Esophagus muscularis mucosa (tissue), 4 donors: ENCODE results near the gene BHLHA9. TPM values are rescaled to one million over a fixed set of nuclear protein-coding genes. Genes with fewer than 3 reads are reported as not detected.

Experiments used
- DNase-seq: peaks from one replicate; pipeline ENCODE4 v3.0.0-alpha.2; 2017; ENCODE audit errors: extremely low spot score
- H3K27ac ChIP-seq, 4 donors: fragments of 200-600 bp; sonication (generic); replicated peaks in 1 of 4; 1 replicate in 3 of 4; 2 replicates in 1 of 4; pipeline ENCODE4 v1.5.1; 2016 to 2019; ENCODE audit warnings: mild to moderate bottlenecking in 1 of 4
- H3K27me3 ChIP-seq, 4 donors: fragments of 200-600 bp; sonication (generic); one replicate each; pipeline versions ENCODE4 v1.5.1 to v1.6.0; 2016 to 2019
- H3K36me3 ChIP-seq, 4 donors: fragments of 200-600 bp; sonication (generic); one replicate each; pipeline ENCODE4 v1.5.1; 2016 to 2019
- H3K4me1 ChIP-seq, 4 donors: fragments of 200-600 bp; sonication (generic); one replicate each; pipeline ENCODE4 v1.5.1; 2016 to 2019
- H3K4me3 ChIP-seq, 4 donors: fragments of 200-600 bp; sonication (generic); 1 replicate in 2 of 4; 2 replicates in 2 of 4; pipeline ENCODE4 v1.5.1; 2016 to 2019; ENCODE audit warnings: mild to moderate bottlenecking in 4 of 4, moderate library complexity in 1 of 4
- H3K9me3 ChIP-seq, 4 donors: fragments of 200-600 bp; sonication (generic); 1 replicate in 3 of 4; 2 replicates in 1 of 4; pipeline ENCODE4 v1.5.1; 2016 to 2019
- CTCF ChIP-seq, 3 experiments: fragments of 200-600 bp in 2 of 3; fragments of 450-650 bp in 1 of 3; sonication (generic) in 2 of 3; IDR thresholded peaks; one replicate each; pipeline ENCODE4 v1.5.1; 2017 to 2019; ENCODE audit warnings: antibody characterized with exemption in 3 of 3, mild to moderate bottlenecking in 2 of 3, moderate library complexity in 1 of 3
- EP300 ChIP-seq: sonication (generic); formaldehyde crosslinking; IDR thresholded peaks from one replicate; pipeline ENCODE4 v1.6.1; 2017; ENCODE audit warnings: antibody characterized with exemption
- POLR2A ChIP-seq: fragments of 450-650 bp; IDR thresholded peaks from one replicate; pipeline ENCODE4 v1.6.1; 2017; ENCODE audit warnings: antibody characterized with exemption, moderate library complexity, mild to moderate bottlenecking, low read depth
- POLR2AphosphoS5 ChIP-seq, 2 donors: sonication (generic); formaldehyde crosslinking; IDR thresholded peaks; one replicate each; pipeline ENCODE4 v1.6.1; 2017; ENCODE audit warnings: antibody characterized with exemption in 2 of 2
- WGBS: methylation state at CpG from one replicate; pipeline ENCODE4 v1.1.5; 2018; 5-methylcytosine and 5-hydroxymethylcytosine counted together
- intact Hi-C: fragments of 100-400 bp; cut with DNase I; formaldehyde crosslinking; loops from one replicate; pipeline ENCODE4 v1.15.1; 2023
- total RNA-seq, 4 donors: library from RNA; depleted of rRNA; stranded (reverse); fragments of >200 nt; gene quantifications; one replicate each; pipeline versions ENCODE4 v1.1.0 to v1.2.1, GENCODE V29; 2016

The BHLHA9 gene
- total RNA-seq = not detected

DNA sequence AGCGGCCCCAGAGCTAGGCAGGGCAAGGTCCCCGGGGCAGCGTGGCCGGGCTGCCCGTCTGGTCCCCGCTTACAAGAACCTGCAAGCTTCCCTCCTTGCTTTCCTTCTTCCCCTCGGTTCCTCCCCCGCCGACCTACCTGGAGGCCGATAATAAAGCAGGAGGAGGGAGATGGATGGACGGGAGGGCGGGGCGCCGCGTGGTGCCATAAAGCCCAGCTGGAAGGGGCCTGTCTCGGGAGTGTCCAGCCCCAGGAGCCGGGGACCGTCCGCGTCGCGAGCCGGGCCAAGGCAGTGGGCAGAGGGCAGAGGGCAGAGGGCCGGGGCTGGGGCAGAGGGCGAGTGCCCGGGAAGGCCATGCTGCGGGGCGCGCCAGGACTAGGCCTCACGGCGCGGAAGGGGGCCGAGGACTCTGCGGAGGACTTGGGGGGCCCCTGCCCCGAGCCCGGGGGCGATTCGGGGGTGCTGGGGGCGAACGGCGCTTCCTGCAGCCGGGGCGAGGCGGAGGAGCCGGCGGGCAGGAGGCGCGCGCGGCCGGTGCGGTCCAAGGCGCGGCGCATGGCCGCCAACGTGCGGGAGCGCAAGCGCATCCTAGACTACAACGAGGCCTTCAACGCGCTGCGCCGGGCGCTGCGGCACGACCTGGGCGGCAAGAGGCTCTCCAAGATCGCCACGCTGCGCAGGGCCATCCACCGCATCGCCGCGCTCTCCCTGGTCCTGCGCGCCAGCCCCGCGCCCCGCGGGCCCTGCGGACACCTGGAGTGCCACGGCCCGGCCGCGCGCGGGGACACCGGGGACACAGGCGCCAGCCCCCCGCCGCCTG is at the start of gene BHLHA9:
Gene BHLHA9 (plus strand): TSS at position 235 of the 820 bp plus-strand sequence. CDS start 120 bp downstream, at position 355.
- no peak for TF ChIP-seq POLR2A
- no peak for TF ChIP-seq POLR2AphosphoS5 (IDR thresholded peaks at IDR 0.05)
- TF ChIP-seq EP300 = no peak
- TF ChIP-seq CTCF (IDR thresholded peaks at IDR 0.05) = no peak
- no peak for DNase-seq
- intact Hi-C loops = no loop called here
- Histone ChIP-seq H3K9me3 (no peaks in the 10 kb centered on the region), H3K27ac (no peak within 1 kb of the TSS), H3K4me3 (peak within 1 kb of the TSS in 2 of 4 donors; percentile 14 to 31), H3K27me3 (peaks cover 0 to 34% (median 12%) of the 10 kb centered on the region in 4 donors), H3K36me3 (no peaks in the 10 kb centered on the region), H3K4me1 (peaks cover 4 to 37% (median 29%) of the 10 kb centered on the region in 4 donors)
- 15% methylated on average over 28 of the region's 93 CpGs for WGBS

DNA sequence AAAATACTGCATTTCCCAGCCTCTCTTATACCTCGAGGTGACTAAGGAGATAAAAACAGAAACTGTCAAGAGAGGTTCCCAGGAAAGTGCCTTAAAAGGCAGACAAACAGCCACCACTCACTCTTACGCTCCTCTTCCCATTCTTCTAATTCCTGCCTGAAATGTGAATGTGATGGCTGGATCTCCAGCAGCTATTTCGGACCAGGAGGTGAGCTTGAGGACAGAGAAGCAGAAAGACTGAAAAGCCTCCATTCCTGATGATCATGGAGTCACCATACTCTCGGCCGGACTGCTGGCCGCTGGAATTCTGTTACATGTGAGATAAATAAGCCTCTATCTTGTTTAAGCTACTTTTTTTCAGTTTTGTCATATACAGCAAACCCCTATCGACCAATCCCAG is 49.0 kb upstream of the BHLHA9 start:
- intact Hi-C loops = no loop called here

GRCh38 chr17:1222321-1222720 is 47.9 kb upstream of the BHLHA9 start:
- H3K27ac ChIP-seq = no peak overlapping the region
- 94% methylated on average over 8 of the region's 8 CpGs for WGBS
- H3K27me3 ChIP-seq = peaks cover 0 to 14% (median 0%) of the 10 kb centered on the region in 4 donors
- TF ChIP-seq EP300 (no peak), POLR2A (no peak), POLR2AphosphoS5 (IDR thresholded peaks at IDR 0.05) (no peak), CTCF (IDR thresholded peaks at IDR 0.05) (no peak)
- no peak overlapping the region for H3K4me3 ChIP-seq
- intact Hi-C loops = no loop called here
- H3K36me3 ChIP-seq = no peaks in the 10 kb centered on the region
- H3K9me3 ChIP-seq = no peaks in the 10 kb centered on the region
- H3K4me1 ChIP-seq = no peaks in the 10 kb centered on the region
- no peak for DNase-seq

More for the DNA sequence above, 49.0 kb upstream of the BHLHA9 start:
- Histone ChIP-seq H3K27ac (no peak overlapping the region), H3K4me1 (no peaks in the 10 kb centered on the region), H3K36me3 (no peaks in the 10 kb centered on the region), H3K9me3 (no peaks in the 10 kb centered on the region), H3K4me3 (no peak overlapping the region), H3K27me3 (peaks cover 0 to 13% (median 0%) of the 10 kb centered on the region in 4 donors)
- TF ChIP-seq EP300 (no peak), CTCF (IDR thresholded peaks at IDR 0.05) (no peak), POLR2AphosphoS5 (IDR thresholded peaks at IDR 0.05) (no peak), POLR2A (no peak)
- 86% methylated on average over 7 of the region's 7 CpGs for WGBS
- DNase-seq = no peak

DNA sequence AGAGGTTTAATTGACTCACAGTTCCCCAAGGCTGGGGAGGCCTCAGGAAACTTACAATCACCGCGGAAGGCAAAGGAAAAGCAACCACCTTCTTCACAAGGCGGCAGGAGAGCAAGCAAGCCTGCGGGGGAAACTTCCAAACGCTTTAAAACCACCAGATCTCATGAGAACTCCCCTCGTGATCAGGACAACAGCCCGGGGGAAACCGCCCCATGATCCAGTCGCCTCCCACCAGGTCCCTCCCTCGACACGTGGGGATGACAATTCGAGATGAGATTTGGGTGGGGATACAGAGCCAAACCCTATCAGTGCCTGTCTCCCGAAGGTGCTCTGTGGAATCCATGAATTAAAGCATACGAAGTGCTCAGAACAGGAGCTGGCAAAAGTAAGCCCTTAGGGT is 46.6 kb upstream of the BHLHA9 start:
- no peaks in the 10 kb centered on the region for H3K36me3 ChIP-seq
- intact Hi-C loops = no loop called here
- TF ChIP-seq CTCF (IDR thresholded peaks at IDR 0.05) = no peak
- no peak for TF ChIP-seq POLR2AphosphoS5 (IDR thresholded peaks at IDR 0.05)
- TF ChIP-seq POLR2A = no peak
- no peak for TF ChIP-seq EP300
- H3K27me3 ChIP-seq = peaks cover 0 to 28% (median 10%) of the 10 kb centered on the region in 4 donors
- no peaks in the 10 kb centered on the region for H3K9me3 ChIP-seq
- no peak overlapping the region for H3K4me3 ChIP-seq
- peaks cover 0 to 12% (median 9%) of the 10 kb centered on the region in 4 donors for H3K4me1 ChIP-seq
- H3K27ac ChIP-seq = no peak overlapping the region
- DNase-seq = no peak
- 73% methylated on average over 11 of the region's 14 CpGs for WGBS
